WI38 (cell line): ENCODE results near the gene IFITM2.

Source experiments
- H3K4me3 ChIP-seq: 2 replicates; pipeline ENCODE4 v1.5.1; 2011; ENCODE audit warnings: low read depth, mild to moderate bottlenecking, control low read depth, low read length
- CTCF ChIP-seq: IDR thresholded peaks from 2 replicates; pipeline ENCODE4 v1.5.1; 2012; ENCODE audit warnings: low read depth, mild to moderate bottlenecking, control low read depth, low read length

IFITM2 gene

GRCh38 chr11:270451-271318 is 36.9 kb upstream of the IFITM2 start:
- H3K4me3 ChIP-seq, result no peak overlapping the region
- TF ChIP-seq CTCF, result no peak

GRCh38 chr11:271319-271715 is 36.3 kb upstream of the IFITM2 start:
- TF ChIP-seq CTCF, result no peak
- no peak overlapping the region for H3K4me3 ChIP-seq

GRCh38 chr11:272195-272930 is 35.3 kb upstream of the IFITM2 start:
- TF ChIP-seq CTCF, result no peak
- no peak overlapping the region for H3K4me3 ChIP-seq

DNA sequence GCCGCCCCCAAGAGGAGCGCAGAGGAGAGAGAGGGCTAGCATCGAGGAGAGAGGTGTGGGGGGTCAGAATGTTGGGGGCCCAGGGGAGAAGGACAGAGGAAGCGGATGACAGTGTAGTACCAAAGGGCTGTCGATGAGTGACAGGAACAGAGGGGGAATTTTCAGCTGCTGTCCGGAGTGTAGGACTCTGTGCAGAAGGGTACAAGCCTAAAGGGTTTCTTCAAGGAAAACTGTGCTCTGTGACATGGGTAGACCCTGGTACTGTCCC is 34.8 kb upstream of the IFITM2 start:
- no peak overlapping the region for H3K4me3 ChIP-seq
- no peak for TF ChIP-seq CTCF

- H3K4me3 ChIP-seq, result no peak overlapping the region
- no peak for TF ChIP-seq CTCF
These were observed 31.4 kb upstream of the IFITM2 start for GRCh38 chr11:276219-276618.

DNA sequence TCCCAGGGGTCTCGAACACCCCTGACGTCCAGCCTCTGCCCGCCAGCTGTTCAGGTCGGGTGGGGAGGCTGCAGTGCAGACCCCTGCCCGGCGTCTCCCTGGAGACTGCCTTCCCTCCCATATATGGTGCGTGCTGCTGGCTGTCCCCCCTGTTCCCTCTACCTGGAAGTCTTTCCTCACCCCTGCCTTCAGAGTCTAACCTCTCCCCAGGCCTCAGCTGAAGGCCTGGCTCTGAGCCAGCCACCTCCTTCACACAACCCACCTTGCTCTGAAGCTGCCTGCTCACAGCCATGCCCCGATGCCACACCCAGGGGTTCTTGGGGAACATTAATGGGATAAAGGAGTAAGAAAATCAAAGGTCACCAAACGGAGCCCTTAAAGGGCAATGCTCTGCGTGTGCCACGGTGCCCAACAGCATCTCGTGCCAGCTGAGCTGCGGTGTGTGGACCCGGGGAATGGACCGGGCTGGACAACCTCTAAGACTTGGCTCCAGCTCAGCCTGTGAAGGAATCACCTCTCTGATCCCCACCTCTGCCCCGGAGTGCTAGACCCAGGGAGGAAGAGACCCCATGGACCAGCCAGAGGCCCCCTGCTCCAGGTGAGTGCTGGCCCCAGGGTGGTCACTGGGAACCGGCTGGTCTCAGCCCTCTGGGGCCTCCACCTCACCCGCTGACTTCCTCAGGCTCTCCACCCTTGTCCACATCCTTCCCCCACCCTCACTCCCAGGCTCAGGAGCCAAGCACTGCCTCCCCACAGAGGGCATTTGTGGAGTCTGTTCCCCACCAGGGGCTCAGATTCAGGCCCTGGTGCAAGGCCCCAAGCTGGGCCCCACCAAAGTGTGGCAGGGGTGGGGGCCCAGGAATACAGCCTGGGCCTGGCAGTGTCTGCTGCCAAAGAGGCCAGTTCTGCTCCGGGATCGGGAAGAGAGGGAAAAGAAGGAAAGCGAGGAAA is 29.3 kb upstream of the IFITM2 start, which contains the start of gene NLRP6:
NLRP6 (plus strand) TSS at position 407 of the 951 bp plus-strand sequence; CDS start at position 570, 163 bp downstream.
- no peak within 1 kb of the TSS for H3K4me3 ChIP-seq
- no peak for TF ChIP-seq CTCF
